Uterus (tissue), 2 donors: Measurements from ENCODE around the gene KRTAP5-3.

Source experiments
- POLR2A ChIP-seq, 2 donors: fragments of 450-650 bp; IDR thresholded peaks; one replicate each; pipeline ENCODE4 v1.6.1; 2016; ENCODE audit warnings: antibody characterized with exemption in 2 of 2, mild to moderate bottlenecking in 1 of 2, moderate library complexity in 1 of 2
- TF ChIP-seq, protein P1 (sequence below), 4 experiments: fragments of 200-600 bp in 2 of 4; fragments of 450-650 bp in 2 of 4; sonication (generic) in 2 of 4; IDR thresholded peaks; one replicate each; pipeline ENCODE4 v1.5.1; 2016 to 2019; ENCODE audit warnings: antibody characterized with exemption in 4 of 4, mild to moderate bottlenecking in 2 of 4, moderate library complexity in 1 of 4

DNA sequence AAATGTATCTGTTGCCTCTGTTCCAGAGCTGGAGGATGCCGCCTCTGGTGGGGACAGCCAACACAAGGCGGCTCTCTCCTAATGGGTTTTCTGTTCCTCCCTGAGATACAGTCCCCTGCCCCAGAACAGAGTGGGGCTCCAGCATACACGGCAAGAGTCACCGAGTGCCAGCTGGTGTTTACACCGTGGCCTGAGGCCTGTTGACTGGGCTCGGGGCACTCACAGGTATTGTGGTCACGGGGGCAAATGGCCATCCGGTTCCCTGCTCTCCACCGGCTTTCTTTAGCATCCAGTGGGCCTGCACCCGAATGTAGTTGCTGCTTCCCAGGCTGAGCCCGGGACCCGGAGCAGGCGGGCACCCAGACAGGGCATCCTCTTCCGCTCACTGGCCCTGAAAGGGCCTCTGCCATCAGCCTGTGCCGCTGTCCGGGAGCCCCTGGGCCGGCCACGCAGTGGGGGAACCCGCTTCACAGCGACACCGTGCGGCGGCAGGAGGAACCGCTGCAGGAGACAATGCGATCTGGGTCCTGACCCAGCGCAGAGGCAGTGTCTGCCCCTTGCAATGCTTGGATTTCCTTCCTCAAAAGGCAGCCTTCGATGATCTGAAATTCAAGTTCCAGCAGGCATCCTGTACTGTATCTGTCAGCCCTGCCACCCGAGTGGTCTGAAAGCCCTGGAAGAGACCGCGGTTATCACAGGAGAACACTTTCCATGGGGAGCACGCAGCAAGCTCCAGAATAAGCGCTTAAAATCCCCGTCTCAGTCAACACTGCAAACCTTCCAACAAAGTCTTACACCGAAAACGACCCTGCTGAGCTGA lies 20.5 kb upstream of the KRTAP5-3 start:
- no peak for TF ChIP-seq POLR2A (IDR thresholded peaks at IDR 0.05)
- TF ChIP-seq, protein P1, sequence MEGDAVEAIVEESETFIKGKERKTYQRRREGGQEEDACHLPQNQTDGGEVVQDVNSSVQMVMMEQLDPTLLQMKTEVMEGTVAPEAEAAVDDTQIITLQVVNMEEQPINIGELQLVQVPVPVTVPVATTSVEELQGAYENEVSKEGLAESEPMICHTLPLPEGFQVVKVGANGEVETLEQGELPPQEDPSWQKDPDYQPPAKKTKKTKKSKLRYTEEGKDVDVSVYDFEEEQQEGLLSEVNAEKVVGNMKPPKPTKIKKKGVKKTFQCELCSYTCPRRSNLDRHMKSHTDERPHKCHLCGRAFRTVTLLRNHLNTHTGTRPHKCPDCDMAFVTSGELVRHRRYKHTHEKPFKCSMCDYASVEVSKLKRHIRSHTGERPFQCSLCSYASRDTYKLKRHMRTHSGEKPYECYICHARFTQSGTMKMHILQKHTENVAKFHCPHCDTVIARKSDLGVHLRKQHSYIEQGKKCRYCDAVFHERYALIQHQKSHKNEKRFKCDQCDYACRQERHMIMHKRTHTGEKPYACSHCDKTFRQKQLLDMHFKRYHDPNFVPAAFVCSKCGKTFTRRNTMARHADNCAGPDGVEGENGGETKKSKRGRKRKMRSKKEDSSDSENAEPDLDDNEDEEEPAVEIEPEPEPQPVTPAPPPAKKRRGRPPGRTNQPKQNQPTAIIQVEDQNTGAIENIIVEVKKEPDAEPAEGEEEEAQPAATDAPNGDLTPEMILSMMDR (IDR thresholded peaks at IDR 0.05): peak; percentile 50 to 61 (median 58)
